ENCODE data around the gene IFT25.

The IFT25 gene

GRCh38 chr1:53956308-53957168 is 11.0 kb upstream of the IFT25 start:
- DNase-seq: peak; percentile 35

GRCh38 chr1:53954128-53954527 is 8.6 kb upstream of the IFT25 start:
- DNase-seq: no peak

GRCh38 chr1:53951697-53952096 is 6.2 kb upstream of the IFT25 start:
- DNase-seq: no peak

- DNase-seq: peak; percentile 48
These were observed 3.8 kb upstream of the IFT25 start for GRCh38 chr1:53949023-53949990.

- no peak for DNase-seq
These were observed 2.8 kb upstream of the IFT25 start for GRCh38 chr1:53948291-53948690.

DNA sequence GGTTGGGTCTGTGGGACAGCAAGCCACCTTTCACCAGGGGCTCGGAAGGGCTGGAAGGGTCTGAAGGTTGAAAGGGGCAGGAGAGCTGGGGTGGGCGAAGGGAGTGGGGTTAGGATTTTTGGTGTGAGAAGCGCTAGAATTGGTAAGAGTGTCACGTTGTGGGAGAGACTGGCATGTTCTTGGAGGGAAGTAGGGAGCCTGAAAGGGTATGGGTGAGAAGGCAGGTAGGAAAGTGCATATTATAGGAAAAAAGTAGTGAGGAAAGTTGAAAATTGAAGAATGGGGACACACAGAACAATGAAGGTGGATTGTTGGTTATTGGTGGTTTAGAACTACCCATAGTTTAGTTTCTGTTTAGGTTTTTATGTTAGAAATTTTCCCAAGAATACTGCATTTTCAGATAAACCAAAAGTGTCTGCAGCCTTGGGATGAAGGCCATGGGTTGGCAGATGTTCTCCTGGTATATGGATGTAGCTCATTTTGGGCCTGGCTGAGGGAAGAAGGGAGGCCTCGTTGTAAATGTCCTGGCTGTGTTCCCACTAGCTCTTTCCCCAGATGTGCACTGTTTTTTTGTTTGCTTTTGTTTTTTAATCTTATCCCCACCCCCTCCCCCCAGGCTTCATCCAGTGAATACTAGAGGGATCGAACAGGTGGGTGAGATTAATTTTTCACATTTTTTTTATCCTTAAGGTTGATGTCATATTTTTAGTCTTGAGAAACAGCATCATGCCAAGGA is 1.8 kb upstream of the IFT25 start:
- DNase-seq: no peak

GRCh38 chr1:53946252-53947171 is 1.0 kb upstream of the IFT25 start, which contains the start of gene LRRC42:
TSS of gene LRRC42 (plus strand) at chr1:53946350. CDS start at chr1:53952000, 5,650 bp downstream.
- DNase-seq: peak; percentile 85

DNA sequence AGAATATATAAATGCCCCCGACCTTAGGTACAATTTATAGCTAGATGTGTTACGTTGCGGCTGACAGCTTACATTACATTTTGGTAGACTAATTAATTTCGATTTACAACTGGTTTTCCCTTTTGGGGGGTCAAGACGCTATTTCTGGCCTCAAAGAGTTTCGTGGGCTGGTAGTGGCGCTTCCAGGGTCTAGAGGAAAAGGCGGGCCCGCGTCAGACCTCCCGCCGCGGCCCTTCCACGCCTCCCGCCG is 391 bp downstream of the IFT25 start:
- no peak for DNase-seq

DNA sequence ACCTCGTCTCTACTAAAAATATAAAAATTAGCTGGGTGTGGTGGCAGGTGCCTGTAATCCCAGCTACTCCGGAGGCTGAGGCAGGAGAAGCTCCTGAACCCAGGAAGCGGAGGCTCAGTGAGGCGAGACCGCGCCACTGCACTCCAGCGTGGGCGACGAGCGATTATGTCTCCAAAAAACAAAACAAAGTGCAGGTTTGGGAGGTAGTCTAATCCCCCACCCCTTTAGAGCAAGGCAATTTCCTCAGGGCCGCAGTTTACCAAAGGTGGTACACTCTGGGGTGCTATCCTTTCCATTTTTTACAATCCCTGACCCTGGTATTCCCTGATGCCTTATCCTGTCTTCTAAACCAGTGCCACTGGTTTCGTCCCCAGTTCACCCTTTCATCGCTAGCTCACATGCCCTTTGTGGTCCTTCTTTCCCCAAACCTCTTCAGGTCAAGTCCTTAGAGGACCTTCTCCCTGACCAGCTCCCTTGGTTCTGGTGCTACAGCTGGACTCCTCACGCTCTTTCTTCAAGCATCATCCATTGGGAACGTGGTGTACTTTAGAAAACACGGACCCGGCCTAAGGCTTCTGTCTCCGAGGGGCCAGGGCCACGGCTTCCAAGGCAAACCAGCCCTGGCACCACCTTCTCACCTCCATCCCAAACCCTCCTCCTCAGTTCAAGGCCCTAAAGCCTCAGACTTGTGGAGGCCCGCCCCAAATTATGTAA is 873 bp downstream of the IFT25 start:
- DNase-seq: no peak

DNA sequence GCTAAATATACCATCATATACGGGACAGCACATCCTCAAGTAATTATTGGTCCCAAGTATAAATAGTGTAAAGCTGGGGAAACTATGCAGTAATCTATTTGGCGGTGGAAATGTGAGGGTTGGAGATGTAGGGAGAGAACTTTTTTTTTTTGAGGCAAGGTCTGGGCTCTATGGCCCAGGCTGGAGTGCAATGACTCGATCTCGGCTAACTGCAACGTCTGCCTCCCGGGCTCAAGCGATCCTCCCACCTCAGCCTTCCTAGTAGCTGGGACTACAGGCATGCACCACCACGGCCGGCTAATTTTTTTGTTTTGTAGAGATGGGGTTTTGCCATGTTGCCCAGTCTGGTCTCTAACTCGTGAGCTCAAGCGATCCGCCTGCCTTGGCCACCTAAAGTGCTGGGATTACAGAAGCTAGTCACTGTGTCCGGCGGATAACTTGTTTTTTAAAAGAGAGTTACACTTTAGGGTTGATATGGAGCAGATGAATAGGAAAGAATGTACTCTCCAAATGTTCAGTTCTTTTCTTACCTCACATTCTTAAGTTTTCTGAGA is 1.9 kb downstream of the IFT25 start:
- DNase-seq: no peak

GRCh38 chr1:53943090-53943489 is 2.4 kb downstream of the IFT25 start:
- DNase-seq: no peak

- no peak for DNase-seq
These were observed 3.2 kb downstream of the IFT25 start for GRCh38 chr1:53942127-53942957.

- DNase-seq: no peak
These were observed 7.2 kb downstream of the IFT25 start for GRCh38 chr1:53938136-53938830.

DNA sequence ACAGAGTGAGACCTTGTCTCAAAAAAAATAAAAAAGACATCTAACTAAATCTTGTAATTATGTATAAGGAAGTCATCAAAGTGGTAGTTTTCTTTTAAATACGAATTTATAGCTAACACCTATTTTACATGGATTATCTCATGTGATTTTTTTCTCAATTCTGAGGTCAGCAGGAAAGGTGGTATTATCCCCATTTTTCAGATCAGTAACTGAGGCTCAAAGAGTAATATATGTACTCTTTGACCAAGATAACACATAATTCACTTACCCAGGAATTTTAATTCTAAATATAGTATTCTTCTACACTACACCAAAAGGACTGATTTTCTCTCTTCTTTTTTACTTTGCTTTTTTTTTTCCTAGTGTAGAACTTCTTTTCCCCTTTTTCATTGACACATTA is 9.1 kb downstream of the IFT25 start:
- no peak for DNase-seq

GRCh38 chr1:53934170-53934765 is 11.2 kb downstream of the IFT25 start:
- no peak for DNase-seq

GRCh38 chr1:53931523-53931922 is 14.0 kb downstream of the IFT25 start:
- DNase-seq: no peak

DNA sequence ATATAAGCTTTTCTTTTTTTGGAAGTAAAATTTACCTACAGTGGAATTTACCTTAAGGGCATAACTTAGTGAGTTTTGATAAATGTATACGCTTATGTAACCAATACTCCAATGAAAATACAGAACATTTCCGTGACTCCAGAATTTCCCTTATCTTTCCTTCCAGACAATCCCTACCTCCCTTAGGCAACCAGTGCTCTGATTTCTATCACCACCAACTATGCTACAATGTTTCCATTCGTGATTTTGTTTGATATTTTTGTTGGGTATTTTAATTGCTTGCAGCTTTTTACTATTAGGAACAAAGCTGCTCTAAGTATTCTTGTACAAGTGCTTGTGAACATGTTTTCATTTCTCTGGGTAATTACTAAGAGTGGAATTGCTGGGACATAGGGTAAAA is 14.6 kb downstream of the IFT25 start:
- DNase-seq: no peak

DNA sequence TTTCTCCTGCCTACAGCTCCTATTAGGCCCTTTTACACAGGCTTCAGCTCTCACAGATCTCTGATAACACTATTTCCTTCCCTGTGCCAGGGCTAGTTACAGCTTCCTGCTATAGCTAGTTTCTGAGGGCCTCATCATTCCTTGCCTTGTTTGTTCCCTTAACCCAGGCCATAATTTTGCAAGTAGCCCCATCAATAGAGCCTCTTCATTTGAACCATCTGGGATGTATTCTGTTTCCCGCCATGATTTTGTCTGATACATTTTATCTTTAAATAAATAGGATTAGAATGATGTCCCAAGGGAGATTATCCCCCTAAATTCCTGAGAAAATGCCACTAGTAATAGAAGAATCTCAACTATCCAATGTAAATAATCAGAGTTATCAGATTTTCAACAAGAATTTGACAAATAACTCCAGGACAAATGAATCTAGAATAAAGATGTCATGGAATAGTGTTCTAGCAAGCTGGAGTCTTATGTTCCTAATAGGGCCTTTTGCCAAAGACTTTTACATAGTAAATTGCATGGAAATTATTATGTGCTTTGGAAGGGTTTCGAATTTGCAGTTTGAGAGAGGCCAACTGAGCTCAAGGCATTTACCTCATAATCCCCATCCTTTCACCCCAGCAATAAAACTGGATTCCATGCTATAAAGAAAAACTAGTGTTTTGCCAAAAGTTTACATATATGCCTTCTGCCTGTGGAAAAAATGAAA is 16.1 kb downstream of the IFT25 start:
- DNase-seq: no peak
